Activated gamma-delta T cell treated with Interleukin-2 at 50 U/mL for 16 hours (primary cell): Measurements from ENCODE around the gene ERBB4.
"Not testable (repeated sequence)": the region's sequence is repeated elsewhere in the genome, so short reads cannot be mapped to it uniquely, and the experiment has no call there.

ENCODE experiments used
- DNase-seq: peaks from one replicate; pipeline ENCODE4 v3.0.0-alpha.2; 2020

Gene ERBB4

GRCh38 chr2:212284166-212284565 is 254.4 kb downstream of the ERBB4 start:
- no peak for DNase-seq

GRCh38 chr2:212282671-212283261 is 255.8 kb downstream of the ERBB4 start:
- no peak for DNase-seq

DNA sequence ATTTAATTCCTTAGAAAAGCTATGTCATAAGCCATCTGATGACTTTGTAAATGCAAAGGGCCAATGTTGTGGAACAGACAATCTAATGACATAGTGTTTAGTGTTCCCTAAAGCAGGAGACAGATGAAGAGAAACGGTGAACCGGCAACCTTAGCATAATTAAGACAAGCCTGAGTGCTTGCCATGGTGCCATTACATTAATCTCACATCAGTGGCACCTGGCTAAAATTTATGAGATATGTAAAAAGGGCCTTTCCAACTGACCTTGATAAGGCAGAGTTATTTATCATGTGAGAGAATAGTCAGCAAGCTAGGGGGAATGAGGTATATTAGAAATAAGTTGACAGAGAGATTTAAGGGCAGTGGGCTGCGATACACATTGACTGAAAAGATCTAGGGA is 261.8 kb downstream of the ERBB4 start:
- DNase-seq, result no peak

- no peak for DNase-seq
Measured at GRCh38 chr2:212274215-212274614, 264.4 kb downstream of the ERBB4 start.

- DNase-seq, result no peak
Measured at GRCh38 chr2:212271583-212271982, 267.0 kb downstream of the ERBB4 start.

DNA sequence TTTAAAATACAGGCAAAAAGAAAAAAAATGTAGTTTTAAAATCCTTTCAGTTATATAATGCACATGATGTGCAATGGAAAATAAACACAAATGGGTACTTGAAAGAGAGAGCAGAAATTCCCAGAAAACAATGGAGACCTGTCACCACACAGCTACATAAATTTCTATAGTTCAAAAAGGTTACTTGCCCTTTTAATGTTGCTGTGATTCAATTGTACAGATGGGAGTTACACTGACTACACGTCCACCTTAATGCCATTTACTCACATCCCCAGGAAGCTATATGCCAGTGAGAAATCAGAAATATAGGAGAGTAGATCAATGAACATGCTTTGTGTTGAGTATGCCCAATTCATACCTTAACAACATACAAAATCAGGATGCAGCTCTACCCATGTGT is 269.6 kb downstream of the ERBB4 start:
- no peak for DNase-seq

GRCh38 chr2:212266297-212266696 is 272.3 kb downstream of the ERBB4 start:
- no peak for DNase-seq

GRCh38 chr2:212265777-212266176 is 272.8 kb downstream of the ERBB4 start:
- no peak for DNase-seq

GRCh38 chr2:212264187-212264586 is 274.4 kb downstream of the ERBB4 start:
- no peak for DNase-seq

DNA sequence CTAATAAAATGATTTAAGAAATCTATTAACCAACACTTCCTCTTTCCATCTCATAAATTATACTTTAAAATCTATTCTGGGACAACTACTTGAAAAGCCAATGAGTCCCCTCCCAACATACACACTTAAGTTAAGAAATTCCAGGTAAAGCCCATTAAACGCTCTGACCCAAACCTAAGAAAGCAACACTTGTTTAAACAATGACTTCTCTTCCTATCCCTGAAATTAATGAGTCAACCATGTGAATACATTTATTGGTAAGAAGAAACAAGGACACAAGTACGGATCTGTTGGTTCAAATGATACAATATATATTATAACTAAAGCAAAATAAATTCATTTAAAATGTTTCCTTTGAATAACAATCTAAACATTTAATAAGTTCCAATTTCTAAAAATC is 279.4 kb downstream of the ERBB4 start:
- DNase-seq, result no peak

- no peak for DNase-seq
Measured at GRCh38 chr2:212254339-212254738, 284.3 kb downstream of the ERBB4 start.

DNA sequence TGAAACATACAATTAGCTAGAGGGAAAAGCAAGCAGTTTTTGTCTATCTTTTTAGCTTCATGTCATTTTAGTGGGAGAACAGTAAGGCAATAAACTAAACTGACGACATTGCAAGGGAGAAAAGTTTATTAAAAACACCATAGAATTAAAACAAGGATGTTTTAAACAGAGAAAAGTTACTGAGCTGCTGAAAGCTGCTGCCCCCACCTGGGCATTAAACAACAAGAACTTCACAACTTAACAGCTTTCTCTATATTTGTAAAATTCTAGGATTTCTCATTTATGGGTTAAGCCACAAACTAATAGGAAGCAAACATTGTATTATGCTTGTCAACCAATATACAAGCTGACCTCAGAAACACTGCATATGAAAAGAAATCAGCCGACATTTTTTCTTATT is 289.2 kb downstream of the ERBB4 start:
- no peak for DNase-seq

GRCh38 chr2:212245880-212246279 is 292.7 kb downstream of the ERBB4 start:
- no peak for DNase-seq

DNA sequence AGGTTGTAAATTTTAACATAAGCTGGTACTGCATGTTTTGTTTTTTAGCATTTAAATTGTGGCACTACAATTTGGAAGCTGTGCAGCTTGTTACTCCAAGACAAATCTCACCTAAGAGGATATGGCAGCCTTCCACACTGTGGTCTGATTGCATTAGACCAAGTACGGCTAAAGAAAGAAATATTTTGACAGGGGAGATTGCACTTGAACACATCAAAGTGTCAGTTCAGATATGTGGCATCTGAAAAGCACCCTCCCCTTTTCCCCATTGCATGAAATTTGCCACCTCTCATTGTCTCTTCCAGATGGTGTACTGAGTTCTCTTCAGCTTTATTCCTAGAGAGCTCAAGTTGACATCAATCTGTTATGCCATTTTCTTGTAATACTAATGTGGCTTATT is 295.9 kb downstream of the ERBB4 start:
- DNase-seq, result no peak

DNA sequence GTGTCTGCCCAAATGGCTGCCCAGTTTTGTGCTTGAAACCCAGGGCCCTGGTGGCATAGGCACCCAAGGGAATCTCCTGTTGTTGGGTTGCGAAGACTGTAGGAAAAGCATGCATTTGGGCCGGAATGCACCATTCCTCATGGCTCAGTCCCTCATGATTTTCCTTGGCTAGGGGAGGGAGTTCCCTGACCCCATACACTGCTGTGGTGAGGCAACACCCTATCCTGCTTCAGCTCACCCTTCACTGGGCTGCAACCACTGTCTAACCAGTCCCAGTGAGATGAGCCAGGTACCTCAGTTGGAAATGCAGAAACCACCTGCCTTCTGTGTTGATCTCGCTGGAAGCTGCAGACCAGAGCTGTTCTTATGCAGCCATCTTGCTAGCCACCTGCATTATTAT is 300.4 kb downstream of the ERBB4 start:
- not testable (repeated sequence) for DNase-seq

- DNase-seq, result no peak
Measured at GRCh38 chr2:212237350-212238095, 301.1 kb downstream of the ERBB4 start.

GRCh38 chr2:212228743-212229171 is 309.8 kb downstream of the ERBB4 start:
- DNase-seq, result no peak

DNA sequence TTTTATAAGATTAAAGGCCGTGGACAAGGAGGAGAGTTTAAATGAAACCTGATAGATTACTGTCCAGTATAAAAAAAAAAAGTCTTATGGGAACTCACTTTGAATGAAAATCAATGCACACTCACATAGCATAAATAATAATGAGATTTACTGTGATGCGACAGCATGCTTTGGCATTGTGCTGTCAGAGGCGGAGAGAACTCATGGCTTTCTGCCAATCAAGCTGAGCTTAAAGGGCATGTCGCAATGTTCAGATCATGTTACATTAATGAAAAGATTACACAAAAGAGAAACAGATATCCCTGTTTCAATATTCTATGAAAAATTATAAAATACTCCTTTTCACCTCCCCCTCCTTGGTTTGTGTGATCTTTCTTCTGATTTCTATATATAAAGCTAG is 310.8 kb downstream of the ERBB4 start:
- no peak for DNase-seq

DNA sequence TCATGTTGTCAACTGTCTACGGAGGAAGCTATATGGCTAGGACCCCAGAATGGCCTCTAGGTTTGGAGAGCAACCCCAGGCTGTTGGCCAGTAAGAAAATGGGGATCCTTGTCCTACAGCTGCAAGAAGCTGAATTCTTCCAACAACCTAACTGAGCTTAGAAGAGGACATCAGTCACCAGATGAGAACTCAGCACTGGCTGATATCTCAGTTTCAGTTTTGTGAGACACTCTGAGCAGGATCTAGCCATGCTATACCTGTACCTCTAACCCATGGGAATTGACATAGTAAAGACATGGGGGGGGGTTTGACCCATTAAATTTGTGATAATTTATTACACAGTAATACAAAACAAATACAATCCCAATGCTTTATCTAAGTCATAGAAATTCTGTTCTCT is 312.5 kb downstream of the ERBB4 start:
- no peak for DNase-seq

DNA sequence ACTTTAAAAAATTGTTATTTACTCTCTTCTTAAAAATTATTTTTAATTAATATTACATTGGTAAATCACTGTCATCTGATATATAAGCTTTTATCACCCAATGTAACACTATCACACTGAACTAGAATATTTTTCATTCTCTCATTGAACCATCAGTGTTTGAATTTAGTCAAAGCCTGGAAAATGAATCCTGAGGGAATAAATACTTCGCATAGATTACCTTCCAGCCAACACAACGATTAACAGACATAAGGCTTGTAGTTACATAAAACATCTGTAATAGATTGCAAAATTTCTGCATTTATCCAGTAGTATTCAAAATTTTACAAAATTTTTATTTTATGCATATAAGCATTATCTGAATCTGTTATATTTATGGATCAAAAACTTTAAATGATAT is 314.9 kb downstream of the ERBB4 start:
- no peak for DNase-seq

DNA sequence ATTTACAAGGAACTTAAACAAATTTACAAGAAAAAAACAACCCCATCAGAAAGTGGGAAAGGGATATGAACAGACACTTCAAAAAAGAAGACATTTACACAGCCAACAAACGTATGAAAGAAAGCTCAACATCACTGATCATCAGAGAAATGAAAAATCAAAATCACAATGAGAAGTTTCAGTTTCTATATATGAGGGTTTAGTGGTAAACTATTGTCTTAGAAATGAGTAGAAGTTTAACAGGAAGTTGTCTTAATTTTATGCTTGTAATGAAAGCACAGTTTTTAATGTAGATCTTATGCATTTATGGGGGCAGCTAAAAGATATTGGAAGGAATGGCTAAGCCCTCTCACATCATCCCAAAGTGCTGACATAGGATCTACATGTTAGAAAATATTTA is 325.4 kb downstream of the ERBB4 start:
- DNase-seq, result no peak

DNA sequence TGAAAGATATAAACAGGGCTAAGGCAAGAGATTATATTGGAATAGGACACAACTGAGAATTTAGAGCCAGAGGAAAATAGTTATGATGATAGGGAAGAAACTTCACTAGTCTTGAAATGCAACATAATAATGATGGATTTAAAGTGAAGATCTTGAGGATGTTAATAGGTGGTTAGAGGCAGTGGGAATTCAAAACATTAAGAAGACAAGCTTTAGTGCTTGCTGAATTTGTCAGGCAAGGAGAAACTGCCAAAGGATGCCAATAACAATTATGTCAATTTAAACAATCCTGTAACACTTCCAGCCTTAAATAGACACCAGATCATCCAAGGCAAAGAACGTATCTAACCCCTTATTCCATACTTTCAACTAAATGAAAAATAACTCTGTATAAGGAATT is 330.1 kb downstream of the ERBB4 start:
- DNase-seq, result no peak

- DNase-seq, result no peak
Measured at GRCh38 chr2:212197776-212198175, 340.8 kb downstream of the ERBB4 start.

GRCh38 chr2:212195626-212196025 is 343.0 kb downstream of the ERBB4 start:
- DNase-seq, result no peak

DNA sequence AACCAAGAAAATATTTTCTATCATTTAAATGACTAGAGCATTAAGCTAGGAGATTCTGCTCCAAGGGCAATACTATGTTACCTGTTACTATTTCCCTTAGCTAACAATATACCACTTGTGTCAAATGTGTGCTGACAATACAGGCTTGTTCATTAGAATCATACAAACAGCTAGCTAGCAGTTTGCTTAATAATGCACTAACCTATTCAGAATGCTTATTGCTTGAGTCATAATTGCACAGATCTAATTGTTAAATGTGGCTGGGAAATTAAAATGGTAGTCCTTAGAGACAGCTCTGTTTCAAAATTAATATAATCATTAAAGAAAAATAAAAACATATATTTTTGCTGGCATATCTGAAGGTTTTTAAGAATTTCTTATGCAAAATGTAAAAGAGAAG is 344.2 kb downstream of the ERBB4 start:
- DNase-seq, result no peak
